Urothelium cell line (cell line): ENCODE data around the gene SUCLG2.
"Not testable (repeated sequence)": the region's sequence is repeated elsewhere in the genome, so short reads cannot be mapped to it uniquely, and the experiment has no call there.

Source experiments
- DNase-seq: peaks from one replicate; pipeline ENCODE4 v3.0.0; 2011; ENCODE audit warnings: low spot score, mixed read lengths
- FAIRE-seq: peaks from 2 replicates; lab custom pipeline; 2011; peaks lifted over from hg19 to GRCh38; lab: Jason Lieb, UNC

Gene SUCLG2

DNA sequence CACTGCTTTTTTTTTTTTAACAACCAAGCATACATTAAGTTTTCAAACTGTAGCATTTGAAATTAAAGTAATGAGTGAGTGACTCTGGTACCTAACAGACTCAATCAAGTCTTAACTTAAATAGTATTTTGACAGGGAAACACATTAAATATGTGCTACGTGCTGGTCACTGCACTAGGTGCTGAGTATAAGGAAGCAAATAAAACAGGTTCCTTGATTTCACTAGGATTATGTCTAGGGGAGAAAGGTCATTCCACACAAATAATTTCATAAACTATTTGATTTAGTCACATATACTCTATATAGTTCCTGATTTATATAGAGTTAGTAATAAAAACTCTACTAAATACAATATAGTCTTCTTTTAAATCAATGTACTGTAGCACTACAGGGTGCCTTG is 89.4 kb downstream of the SUCLG2 start:
- DNase-seq (no peak), FAIRE-seq (no peak)

DNA sequence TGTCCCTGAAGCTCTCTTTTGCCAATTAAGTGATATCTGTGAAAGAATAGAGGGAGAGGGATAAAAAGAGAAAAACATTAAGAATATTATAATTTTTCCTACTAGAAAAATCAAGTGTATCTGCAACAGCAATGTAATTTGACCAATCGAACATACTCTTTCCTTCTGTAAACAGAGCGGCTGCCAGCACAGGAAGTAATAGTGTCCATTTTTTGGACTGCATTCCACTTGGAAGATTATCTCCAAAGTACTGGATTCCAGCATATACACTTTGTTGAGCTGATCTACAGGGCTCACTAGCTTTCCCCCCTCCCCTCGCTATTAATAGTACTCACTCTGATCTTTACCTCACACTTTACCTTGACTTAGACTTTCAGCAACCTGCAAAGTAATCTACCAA is 90.4 kb downstream of the SUCLG2 start:
- DNase-seq: no peak
- FAIRE-seq: no peak

DNA sequence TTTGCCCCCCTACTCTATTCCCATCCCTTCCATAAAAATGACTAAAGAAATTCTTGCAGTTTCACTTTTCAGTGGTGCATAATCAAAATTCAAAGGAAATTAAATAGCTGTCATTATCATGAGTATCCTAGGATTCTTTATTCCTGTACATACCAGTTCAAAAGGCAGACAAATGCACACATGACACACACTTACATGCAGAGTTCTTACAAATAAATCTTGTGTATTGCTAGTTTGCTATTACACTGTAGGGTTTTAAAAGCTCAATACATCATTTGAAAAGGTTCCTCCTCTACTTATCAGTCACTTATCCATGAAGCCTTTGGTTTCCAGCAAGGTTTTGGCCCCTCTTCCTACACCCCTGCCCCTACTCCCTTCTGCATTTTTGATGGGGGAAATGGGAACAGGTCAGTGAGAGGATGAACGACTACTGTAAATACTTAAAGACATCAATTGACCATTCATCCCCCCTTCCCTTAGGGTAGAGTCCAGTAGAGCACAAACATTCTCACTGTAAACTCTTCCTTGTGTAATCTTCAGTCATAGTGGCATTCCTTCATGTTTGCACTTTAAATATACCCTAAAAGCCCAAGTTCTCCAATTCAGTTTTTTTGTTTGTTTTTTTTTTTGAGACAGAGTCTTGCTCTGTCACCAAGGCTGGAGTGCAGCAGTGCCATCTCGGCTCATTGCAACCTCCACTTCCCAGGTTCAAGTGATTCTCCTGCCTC is 92.6 kb downstream of the SUCLG2 start:
- FAIRE-seq (no peak), DNase-seq (no peak)

DNA sequence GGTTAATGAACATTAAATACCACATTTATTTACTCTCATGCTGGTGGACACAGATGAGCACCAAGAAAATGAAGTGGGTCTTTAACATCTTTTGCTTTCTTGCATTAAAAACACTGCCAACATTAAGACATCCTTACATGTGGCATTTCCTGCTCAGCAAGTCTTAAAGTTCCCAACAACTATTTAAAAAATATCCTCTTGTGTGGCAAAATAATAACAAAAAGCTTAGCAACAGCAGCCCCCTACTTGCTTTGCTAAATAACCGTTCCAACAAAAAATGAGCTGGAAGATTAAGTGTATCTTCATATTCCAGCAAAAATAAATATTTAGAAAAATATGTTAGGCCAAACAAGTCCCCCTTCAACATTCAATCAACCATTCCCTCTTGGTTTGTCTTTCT is 93.1 kb downstream of the SUCLG2 start:
- FAIRE-seq: no peak
- DNase-seq: no peak

DNA sequence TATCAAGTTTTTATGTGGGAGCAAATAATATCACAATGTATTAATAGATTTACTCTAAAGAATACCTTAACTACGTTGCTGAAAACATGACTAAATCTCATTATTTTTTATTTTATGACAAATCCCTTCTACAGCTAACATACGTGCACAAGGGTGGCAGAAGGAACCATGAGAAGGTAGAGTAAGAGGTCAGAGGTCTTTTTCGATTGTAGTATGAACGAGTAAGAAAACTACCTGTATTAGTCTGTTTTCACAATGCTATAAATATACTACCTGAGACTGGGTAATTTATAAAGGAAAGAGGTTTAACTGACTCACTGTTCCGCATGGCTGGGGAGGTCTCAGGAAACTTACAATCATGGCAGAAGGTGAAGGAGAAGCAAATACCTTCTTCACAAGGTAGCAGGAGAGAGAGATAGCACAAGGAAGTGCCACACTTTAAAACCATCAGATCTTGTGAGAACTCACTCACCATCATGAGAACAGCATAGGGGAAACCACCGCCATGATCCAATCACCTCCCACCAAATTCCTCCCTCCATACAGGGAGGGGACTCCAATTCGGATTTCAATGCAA is 95.3 kb downstream of the SUCLG2 start:
- DNase-seq: no peak
- no peak for FAIRE-seq

DNA sequence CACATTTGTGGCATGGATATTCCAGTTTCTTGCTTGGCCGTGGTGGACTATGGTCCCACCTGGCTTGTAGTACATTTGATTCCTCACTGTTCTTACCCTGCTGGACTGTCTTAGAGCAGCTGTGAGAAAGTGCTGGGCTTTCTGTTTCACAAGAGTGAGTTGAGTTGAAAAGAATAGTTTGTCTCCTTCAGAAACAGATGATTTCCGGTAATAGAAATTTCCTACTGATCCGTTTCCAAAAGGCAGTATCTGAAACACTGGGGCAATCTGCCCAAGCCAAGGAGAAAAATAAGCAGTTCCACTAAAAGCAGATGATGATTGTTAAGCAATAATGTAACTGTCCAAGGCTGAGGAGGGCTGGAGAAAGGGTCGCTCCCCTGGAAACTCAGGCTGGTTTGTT is 96.0 kb downstream of the SUCLG2 start:
- no peak for FAIRE-seq
- no peak for DNase-seq

DNA sequence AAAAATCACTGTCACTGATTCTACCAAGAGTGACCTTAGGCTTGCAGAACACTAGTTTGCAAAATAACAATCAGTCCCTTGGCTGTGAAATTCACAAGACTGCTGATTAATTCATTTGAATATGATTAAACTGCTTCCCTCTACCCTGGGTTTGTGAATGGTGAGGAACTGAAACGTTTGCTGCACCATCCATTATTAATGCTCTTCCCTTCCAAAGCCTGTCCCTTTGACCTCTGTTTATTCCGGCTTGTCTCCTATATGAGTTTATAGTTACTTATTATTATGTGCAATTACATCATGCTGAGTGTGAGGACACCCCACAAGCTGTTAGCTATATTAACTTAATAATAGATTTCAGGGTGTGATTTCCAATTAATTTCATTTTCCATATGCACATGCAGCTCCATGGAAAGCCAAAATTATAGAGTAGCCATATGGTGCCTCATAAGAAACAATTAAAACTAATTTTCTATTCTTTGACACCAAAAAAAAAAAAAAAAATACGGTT is 96.5 kb downstream of the SUCLG2 start:
- no peak for DNase-seq
- no peak for FAIRE-seq

DNA sequence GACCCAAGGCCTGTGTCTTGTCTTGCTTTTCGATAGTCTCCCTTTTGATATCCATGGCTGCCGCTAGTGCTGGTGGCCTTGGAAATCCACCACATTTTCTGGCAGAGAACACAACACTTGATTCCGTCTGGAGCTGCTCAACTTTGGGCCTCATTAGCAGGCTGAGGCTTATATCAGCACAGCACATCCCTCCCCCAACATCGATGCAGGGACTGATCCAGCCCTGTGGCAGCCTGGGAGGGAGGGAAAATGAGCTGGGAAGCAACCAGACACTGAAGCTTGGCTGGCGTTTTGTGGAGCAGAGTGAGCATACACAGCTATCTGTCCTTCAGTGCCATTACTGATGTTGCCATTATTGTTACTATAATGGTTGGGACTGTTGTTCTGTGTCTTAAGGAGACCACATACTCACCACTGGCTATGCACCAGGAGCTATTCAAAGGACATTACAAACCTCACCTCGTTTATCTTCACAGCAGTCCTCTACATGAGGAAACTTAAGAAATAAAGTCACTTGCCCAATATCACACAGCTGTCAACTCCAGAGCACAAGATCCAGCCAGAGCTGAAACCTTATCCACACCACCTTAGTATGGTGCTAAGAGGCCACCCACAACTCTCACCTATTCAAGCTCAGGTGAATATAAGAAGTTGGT is 102.9 kb downstream of the SUCLG2 start:
- FAIRE-seq: no peak
- DNase-seq: no peak

DNA sequence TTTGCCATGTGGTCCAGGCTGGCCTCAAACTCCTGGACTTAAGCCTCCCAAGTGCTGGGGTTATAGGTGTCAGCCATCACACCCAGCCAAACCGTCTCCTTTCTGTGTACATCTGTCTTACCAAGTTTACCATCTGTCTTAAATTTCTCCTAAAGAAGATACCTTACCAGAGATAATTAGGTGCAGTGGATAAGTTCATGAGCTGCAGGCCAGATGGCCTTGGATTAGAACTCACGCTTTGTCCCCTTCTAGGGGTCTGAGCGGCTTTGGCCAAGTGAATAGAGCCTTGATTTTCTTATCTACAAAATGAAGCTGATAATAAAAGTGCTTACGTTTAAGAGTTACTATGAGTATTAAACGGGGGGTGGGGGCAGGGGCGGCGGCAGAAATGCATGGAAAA is 103.9 kb downstream of the SUCLG2 start:
- DNase-seq: no peak
- no peak for FAIRE-seq

DNA sequence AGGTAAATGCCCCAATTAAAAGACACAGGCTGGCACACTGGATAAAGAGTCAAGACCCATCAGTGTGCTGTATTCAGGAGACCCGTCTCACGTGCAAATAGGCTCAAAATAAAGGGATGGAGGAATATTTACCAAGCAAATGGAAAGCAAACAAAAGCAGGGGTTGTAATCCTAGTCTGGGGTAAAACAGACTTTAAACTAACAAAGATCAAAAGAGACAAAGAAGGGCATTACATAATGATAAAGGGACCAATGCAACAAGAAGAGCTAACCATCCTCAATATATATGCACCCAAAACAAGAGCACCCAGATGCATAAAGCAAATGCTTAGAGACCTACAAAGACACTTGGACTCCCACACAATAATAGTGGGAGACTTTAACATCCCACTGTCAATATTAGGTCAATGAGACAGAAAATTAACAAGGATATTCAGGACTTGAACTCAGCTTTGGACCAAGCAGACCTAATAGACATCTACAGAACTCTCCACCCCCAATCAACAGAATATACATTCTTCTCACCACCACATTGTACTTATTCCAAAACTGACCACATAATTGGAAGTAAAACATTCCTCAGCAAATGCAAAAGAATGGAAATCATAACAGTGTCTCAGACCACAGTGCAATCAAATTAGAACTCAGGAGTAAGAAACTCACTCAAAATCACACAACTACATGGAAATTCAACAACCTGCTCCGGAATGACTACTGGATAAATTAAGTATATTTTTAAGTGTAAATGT is 111.7 kb downstream of the SUCLG2 start:
- FAIRE-seq, DNase-seq: not testable (repeated sequence)

DNA sequence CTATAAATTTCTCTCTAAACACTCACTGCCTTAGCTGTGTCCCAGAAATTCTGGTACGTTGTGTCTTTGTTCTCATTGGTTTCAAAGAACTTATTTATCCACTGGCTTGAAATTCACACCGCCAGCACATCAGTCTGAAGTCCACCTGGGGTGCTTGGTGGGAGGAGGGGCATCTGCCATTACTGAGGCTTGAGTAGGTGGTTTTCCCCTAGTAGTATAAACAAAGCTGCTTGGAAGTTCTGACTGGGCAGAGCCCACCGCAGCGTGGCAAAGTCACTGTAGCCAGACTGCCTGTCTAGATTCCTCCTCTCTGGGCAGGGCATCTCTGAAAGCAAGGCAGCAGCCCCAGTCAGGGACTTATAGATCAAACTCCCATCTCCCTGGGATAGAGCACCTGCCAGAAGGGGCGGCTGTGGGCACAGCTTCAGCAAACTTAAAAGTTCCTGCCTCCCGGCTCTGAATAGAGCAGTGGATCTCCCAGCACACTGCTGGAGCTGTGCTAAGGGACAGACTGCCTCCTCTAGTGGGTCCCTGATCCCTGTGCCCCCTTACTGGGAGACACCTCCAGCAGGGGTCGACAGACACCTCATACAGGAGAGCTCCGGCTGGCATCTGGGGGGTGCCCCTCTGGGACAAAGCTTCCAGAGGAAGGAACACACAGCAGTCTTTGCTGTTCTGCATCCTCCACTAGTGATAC is 114.1 kb downstream of the SUCLG2 start:
- no peak for FAIRE-seq
- no peak for DNase-seq

DNA sequence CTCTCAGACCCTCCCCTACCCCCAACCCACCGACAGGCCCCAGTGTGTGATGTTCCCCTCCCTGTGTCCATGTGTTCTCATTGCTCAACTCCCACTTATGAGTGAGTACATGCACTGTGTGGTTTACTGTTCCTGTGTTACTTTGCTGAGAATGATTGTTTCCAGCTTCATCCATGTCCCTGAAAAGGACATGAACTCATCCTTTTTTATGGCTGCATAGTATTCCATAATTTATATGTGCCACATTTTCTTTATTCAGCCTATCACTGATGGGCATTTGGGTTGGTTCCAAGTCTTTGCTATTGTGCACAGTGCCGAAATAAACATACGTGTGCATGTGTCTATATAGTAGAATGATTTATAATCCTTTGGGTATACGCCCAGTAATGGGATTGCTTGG is 117.2 kb downstream of the SUCLG2 start:
- DNase-seq, FAIRE-seq: not testable (repeated sequence)

DNA sequence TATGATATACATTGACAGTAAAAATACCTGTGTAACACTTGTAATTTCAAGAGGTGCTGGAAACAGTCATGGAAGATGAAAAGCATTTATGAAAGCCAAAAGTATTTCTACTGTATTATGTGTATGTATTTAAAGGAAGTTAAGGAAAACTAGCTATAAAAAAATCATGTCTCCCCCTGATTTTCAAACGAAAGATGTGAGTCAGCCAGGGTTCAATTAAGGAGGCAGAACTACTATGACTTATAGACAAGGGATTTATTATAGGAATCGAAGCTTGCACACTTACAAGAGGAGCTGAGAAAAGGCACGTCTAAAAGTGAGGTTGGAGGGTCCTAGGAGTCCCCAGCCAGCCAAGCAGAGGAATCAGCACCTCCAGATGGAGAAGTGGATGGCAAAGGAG is 119.4 kb downstream of the SUCLG2 start:
- DNase-seq (no peak), FAIRE-seq (no peak)

DNA sequence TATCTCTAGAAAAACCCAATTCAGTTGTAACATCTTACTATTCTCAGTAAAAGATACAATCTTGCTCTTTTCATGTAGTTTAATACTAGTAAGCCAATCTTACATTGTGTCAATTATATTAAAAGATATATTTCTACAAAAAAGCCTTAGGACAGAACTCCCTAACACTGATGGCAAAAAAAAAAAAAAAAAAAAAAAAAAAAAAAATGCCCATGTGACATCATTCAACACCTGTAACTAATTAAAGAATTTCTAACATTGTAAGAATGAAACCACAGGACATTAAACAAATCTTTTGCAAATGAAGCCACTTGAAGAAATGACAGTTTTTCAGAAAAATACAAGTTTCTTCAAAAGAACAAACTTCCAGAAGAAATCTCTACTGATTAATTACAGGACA is 119.8 kb downstream of the SUCLG2 start:
- no peak for FAIRE-seq

DNA sequence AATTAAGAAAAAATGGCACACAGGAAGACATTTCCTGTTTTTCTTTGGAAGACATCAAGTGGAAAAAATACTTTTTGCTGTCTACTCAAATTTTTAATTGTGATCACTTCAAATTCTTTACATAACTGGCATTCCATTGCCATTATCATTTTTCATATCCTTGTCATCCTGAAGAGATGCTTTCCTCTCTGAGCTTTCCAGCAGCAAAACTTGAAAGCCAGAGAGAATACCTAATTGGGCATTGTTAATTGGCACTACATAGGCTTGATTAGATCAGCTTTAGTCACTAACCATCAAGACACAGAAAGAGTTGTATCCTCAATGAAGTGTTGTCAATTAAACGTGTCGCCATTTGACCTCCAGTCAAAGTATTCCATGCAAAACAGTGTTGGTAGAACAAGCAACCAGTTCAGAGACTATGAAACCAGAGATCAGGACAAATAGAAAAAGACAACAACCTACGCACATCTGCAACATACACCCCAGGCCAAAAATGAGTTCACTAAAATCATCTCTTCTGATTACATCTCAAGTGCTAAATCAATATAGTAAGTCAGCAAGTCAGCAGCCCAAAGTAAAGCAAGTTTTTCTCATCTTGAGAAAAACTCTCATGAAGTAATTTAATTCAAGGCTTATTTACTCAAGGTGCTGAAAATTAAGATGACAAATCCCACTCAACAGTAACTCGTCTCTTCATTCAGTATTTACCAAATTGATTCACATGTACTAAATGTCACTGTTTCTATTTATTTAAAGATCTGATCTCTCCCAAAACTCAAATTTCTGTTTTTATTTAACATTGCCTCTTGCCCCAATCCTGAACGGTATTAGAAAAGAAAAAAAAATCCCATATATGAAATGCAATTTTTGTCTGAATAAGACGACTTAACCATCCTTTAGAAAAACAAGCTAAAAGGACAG is 123.0 kb downstream of the SUCLG2 start:
- DNase-seq: no peak
- no peak for FAIRE-seq

More for the DNA sequence above, 119.8 kb downstream of the SUCLG2 start:
- DNase-seq: no peak

DNA sequence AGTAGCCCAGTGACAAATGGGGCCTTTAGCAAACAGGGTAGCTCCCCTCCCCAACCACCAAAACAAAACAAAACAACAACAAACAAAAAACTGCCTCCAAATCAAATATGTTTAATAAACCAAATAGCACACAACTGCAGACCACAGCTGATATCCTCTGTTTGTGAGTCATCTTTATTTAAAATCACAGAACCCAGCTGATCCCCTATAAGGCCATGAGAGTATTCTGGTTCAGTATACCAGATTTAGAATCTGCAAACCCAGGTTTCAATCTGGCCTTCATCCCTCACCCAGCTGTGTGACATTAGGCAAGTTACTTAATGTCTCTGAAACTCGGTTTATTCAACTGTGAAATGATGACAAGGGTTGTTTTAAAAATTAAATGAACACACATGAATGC is 124.5 kb downstream of the SUCLG2 start:
- no peak for DNase-seq
- no peak for FAIRE-seq

DNA sequence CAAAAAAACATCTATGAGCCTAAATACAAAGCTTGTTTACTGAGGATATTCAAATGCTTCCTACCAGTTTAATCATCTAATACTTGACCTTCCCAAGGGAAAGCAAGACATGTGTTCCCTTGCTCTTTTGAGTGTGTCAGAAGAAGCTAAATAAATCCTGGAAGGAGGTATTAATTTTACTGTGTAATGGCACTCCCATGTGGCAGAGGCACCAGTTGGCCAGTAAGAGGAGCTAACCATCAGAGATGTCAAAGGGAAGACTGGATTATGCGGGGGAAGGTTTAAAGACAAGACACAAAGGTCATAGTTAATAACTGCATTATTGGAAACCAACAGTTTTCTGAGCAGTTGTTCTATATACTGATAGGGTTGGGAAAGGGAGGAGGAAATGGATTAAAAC is 125.1 kb downstream of the SUCLG2 start:
- FAIRE-seq (no peak), DNase-seq (no peak)

DNA sequence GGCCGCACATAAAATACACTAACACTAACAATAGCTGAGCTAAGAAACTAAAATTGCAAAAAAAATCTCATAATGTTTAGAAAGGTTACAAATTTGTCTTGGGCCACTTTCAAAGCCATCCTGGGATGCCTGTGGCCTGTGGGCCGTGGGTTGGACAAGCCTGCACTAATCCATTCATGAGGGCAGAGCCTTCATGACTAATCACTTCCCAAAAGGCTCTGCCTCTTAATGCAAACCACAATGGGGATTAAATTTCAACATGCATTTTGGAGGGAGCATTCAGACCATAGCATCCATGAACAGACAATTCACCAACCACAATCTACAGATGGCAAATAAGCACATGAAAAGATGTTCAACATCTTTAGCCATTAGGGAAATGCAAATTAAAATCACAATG is 128.2 kb downstream of the SUCLG2 start:
- DNase-seq: peak; percentile 47
- peak; percentile 50 for FAIRE-seq

DNA sequence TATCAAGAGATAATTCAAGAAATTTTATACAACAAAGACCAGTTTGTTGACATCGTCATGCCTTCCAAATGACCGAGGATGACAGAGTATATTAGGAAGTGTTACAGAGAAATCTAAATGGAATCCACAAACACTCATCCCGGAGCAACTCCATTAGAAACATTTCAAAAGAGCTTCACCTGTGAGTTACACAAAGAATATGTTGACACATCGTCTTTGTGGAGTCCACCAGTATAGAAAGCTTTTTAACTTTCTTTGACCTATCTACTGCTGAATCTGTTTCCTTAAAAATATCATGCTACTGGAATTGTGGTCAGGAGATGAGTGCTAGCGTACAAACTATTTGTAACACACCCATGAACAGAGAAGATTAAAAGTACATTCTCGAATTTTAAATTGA is 130.4 kb downstream of the SUCLG2 start:
- FAIRE-seq: no peak
- DNase-seq: no peak

DNA sequence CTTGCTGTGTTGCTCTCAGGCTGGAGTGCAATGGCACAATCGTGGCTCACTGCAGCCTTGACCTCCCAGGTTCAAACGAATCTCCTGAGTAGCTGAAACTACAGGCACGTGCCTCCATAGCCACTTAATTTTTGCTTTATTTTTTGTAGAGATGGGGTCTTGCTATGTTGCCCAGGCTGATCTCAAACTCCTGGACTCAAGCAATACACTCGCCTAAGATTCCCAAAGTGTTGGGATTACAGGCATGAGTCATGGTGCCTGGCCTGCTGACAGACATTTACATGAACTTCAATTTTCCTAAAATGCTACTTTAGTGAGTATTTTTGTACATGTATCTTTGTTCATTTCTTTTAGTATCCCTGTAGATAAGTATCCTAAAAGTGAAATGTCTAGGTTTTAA is 132.3 kb downstream of the SUCLG2 start:
- DNase-seq (no peak), FAIRE-seq (no peak)
